Gastroesophageal sphincter (tissue), 4 donors: ENCODE measurements around the gene CSRNP3. TPM values are rescaled to one million over a fixed set of nuclear protein-coding genes. Genes with fewer than 3 reads are reported as not detected.

ENCODE experiments used
- ATAC-seq: fragments of 150-250 bp; one replicate; pipeline ENCODE4 v1.9.1; 2016; ENCODE audit warnings: mild to moderate bottlenecking, moderate library complexity
- H3K27ac ChIP-seq, 4 donors: fragments of 200-600 bp; sonication (generic) in 3 of 4; 1 replicate in 3 of 4; 2 replicates in 1 of 4; pipeline ENCODE4 v1.5.1; 2016 to 2019
- H3K27me3 ChIP-seq: fragments of 200-600 bp; sonication (generic); one replicate; pipeline ENCODE4 v1.5.1; 2019
- H3K36me3 ChIP-seq, 2 donors: fragments of 200-600 bp; sonication (generic); one replicate each; pipeline ENCODE4 v1.5.1; 2019; ENCODE audit warnings: control low read depth in 1 of 2
- H3K4me1 ChIP-seq, 3 donors: fragments of 200-600 bp; sonication (generic); 1 replicate in 2 of 3; 2 replicates in 1 of 3; pipeline ENCODE4 v1.5.1; 2016 to 2019; ENCODE audit warnings: control low read depth in 2 of 3
- H3K4me3 ChIP-seq, 2 donors: fragments of 200-600 bp; sonication (generic); one replicate each; pipeline ENCODE4 v1.5.1; 2019; ENCODE audit warnings: mild to moderate bottlenecking in 1 of 2, moderate library complexity in 1 of 2
- H3K9me3 ChIP-seq, 3 donors: fragments of 200-600 bp; sonication (generic); one replicate each; pipeline ENCODE4 v1.5.1; 2017 to 2019; ENCODE audit warnings: control low read depth in 2 of 3
- EP300 ChIP-seq: sonication (generic); formaldehyde crosslinking; IDR thresholded peaks from one replicate; pipeline ENCODE4 v1.6.1; 2017; ENCODE audit warnings: antibody characterized with exemption, mild to moderate bottlenecking
- POLR2A ChIP-seq, 2 donors: fragments of 450-650 bp; IDR thresholded peaks; one replicate each; pipeline ENCODE4 v1.6.1; 2017; ENCODE audit warnings: antibody characterized with exemption in 2 of 2, mild to moderate bottlenecking in 2 of 2, moderate library complexity in 1 of 2
- POLR2AphosphoS5 ChIP-seq: sonication (generic); formaldehyde crosslinking; IDR thresholded peaks from one replicate; pipeline ENCODE4 v1.6.1; 2017; ENCODE audit warnings: antibody characterized with exemption
- WGBS, 2 donors: methylation state at CpG; one replicate each; pipeline ENCODE4 v1.1.5; 2018; ENCODE audit warnings: low coverage in 1 of 2; 5-methylcytosine and 5-hydroxymethylcytosine counted together
- total RNA-seq, 4 donors: library from RNA; depleted of rRNA; stranded (reverse); fragments of >200 nt; gene quantifications; one replicate each; pipeline ENCODE4 v1.1.0, GENCODE V29; 2016
- TF ChIP-seq, protein P1 (sequence below), 4 experiments: fragments of 200-600 bp in 2 of 4; fragments of 450-650 bp in 2 of 4; sonication (generic) in 1 of 4; IDR thresholded peaks; one replicate each; pipeline ENCODE4 v1.5.1; 2017 to 2019; ENCODE audit warnings: antibody characterized with exemption in 4 of 4, mild to moderate bottlenecking in 2 of 4, moderate library complexity in 2 of 4

Gene CSRNP3
- 1 to 10 TPM in 3 of 4 donors, under 1 TPM in 1; 0.81 to 5.4 (median 3.1) TPM for total RNA-seq

DNA sequence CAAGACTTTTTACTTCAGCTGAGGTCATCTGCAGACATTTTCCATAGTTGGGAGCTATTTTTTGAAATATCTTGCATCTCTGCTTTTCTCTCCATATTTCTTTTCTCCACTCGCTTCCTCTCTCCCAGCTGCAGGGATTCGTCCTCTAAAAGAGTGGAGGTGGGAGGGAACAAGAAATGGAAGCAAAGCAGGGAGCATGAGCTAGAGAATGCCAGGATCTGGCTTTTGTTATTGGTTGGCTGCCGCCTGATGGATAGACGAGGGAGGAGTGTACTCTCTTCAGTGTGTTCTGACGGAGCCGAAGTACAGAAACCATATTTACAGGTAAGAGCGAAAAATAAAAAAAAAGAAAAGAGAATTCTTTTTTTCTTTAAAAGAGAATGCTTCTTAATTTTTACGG lies at the start of gene CSRNP3:
Gene CSRNP3 (plus strand): TSS at position 282 of the 400 bp plus-strand sequence. CDS start 125,368 bp downstream, outside the sequence.
- Histone ChIP-seq H3K27ac (no peak within 1 kb of the TSS), H3K36me3 (no peaks in the 10 kb centered on the region), H3K9me3 (no peaks in the 10 kb centered on the region), H3K4me1 (peaks cover 0 to 34% (median 0%) of the 10 kb centered on the region in 3 donors), H3K27me3 (no peaks in the 10 kb centered on the region), H3K4me3 (peak within 1 kb of the TSS; percentile 50 to 91)
- WGBS, 2 donors, result 1 to 3% methylated on average over 8 of the region's 8 CpGs
- peak; percentile 95 for ATAC-seq
- TF ChIP-seq EP300, result no peak
- peak; percentile 37 for TF ChIP-seq POLR2AphosphoS5
- TF ChIP-seq POLR2A (IDR thresholded peaks at IDR 0.05), result no peak
- TF ChIP-seq, protein P1, sequence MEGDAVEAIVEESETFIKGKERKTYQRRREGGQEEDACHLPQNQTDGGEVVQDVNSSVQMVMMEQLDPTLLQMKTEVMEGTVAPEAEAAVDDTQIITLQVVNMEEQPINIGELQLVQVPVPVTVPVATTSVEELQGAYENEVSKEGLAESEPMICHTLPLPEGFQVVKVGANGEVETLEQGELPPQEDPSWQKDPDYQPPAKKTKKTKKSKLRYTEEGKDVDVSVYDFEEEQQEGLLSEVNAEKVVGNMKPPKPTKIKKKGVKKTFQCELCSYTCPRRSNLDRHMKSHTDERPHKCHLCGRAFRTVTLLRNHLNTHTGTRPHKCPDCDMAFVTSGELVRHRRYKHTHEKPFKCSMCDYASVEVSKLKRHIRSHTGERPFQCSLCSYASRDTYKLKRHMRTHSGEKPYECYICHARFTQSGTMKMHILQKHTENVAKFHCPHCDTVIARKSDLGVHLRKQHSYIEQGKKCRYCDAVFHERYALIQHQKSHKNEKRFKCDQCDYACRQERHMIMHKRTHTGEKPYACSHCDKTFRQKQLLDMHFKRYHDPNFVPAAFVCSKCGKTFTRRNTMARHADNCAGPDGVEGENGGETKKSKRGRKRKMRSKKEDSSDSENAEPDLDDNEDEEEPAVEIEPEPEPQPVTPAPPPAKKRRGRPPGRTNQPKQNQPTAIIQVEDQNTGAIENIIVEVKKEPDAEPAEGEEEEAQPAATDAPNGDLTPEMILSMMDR (IDR thresholded peaks at IDR 0.05), result no peak

GRCh38 chr2:165420231-165420630 lies 49.3 kb upstream of the CSRNP3 start:
- H3K36me3 ChIP-seq, result no peaks in the 10 kb centered on the region
- no peaks in the 10 kb centered on the region for H3K27me3 ChIP-seq
- H3K4me1 ChIP-seq, result no peaks in the 10 kb centered on the region
- H3K27ac ChIP-seq, result no peak overlapping the region
- TF ChIP-seq POLR2AphosphoS5 (no peak), EP300 (no peak)
- H3K9me3 ChIP-seq, result peaks cover 0 to 18% (median 0%) of the 10 kb centered on the region in 3 donors
- H3K4me3 ChIP-seq, result no peak overlapping the region
- ATAC-seq, result no peak

- H3K4me1 ChIP-seq, result no peaks in the 10 kb centered on the region
- ATAC-seq, result no peak
- 96 to 100% methylated on average over 2 to 3 of the region's 3 CpGs for WGBS, 2 donors
- no peaks in the 10 kb centered on the region for H3K27me3 ChIP-seq
- no peak overlapping the region for H3K27ac ChIP-seq
- no peak overlapping the region for H3K4me3 ChIP-seq
- peaks cover 0 to 10% (median 0%) of the 10 kb centered on the region in 3 donors for H3K9me3 ChIP-seq
- H3K36me3 ChIP-seq, result no peaks in the 10 kb centered on the region
- no peak for TF ChIP-seq EP300
- TF ChIP-seq POLR2A (IDR thresholded peaks at IDR 0.05), result no peak
- TF ChIP-seq, protein P1 (IDR thresholded peaks at IDR 0.05), result no peak
- no peak for TF ChIP-seq POLR2AphosphoS5
Observed at GRCh38 chr2:165423081-165423480, 46.4 kb upstream of the CSRNP3 start.

DNA sequence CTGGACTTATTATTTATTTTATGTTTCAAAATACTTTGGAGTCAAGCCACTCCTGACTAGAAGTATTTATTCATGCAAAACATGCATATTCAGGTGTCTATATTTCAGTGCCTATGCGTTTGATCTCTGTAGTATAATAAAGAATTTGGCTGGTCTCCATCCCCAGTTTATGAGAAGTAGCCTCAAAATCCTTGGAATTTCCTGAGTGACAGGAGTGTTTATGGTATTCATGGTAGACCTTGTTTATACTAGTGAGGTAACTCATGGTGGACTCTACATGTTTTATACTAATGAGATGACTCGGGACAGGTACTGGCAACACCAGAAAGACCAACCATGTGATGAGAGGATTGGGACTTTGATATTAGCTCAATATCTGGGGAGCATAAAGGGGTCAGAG lies 43.9 kb upstream of the CSRNP3 start:
- Histone ChIP-seq H3K4me1 (no peaks in the 10 kb centered on the region), H3K27ac (no peak overlapping the region), H3K27me3 (no peaks in the 10 kb centered on the region), H3K4me3 (no peak overlapping the region), H3K36me3 (no peaks in the 10 kb centered on the region), H3K9me3 (peaks cover 0 to 10% (median 0%) of the 10 kb centered on the region in 3 donors)
- no peak for ATAC-seq
- TF ChIP-seq EP300 (no peak), POLR2A (IDR thresholded peaks at IDR 0.05) (no peak), POLR2AphosphoS5 (no peak)
- TF ChIP-seq, protein P1 (IDR thresholded peaks at IDR 0.05), result no peak
- WGBS, 2 donors, result 29 to 66% methylated on average over 1 to 2 of the region's 2 CpGs

DNA sequence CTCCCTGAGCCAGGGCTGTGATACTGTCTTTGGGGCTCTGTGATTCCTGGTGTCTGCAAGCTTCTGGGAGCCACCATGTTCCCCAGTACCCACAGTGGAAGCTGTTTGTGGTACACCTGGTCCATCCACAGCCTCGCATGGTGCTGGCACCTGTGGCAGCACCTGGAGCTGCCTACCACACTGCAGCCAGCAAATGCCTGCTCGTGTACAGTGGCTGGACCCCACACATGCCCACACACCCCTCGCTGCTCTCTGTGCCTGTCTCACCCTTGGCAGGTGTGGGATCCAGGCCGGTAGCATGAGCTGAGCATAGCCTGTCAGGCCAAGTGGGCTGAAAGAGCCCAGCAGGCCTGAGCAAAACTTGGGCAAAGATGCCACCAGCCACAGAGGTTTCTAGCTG lies 41.8 kb upstream of the CSRNP3 start:
- Histone ChIP-seq H3K4me3 (no peak overlapping the region), H3K9me3 (peaks cover 0 to 7% (median 0%) of the 10 kb centered on the region in 3 donors), H3K27ac (no peak overlapping the region), H3K27me3 (no peaks in the 10 kb centered on the region), H3K36me3 (no peaks in the 10 kb centered on the region), H3K4me1 (no peaks in the 10 kb centered on the region)
- no peak for ATAC-seq
- TF ChIP-seq, protein P1 (IDR thresholded peaks at IDR 0.05), result no peak
- no peak for TF ChIP-seq EP300
- no peak for TF ChIP-seq POLR2AphosphoS5
- TF ChIP-seq POLR2A (IDR thresholded peaks at IDR 0.05), result no peak
- WGBS, 2 donors, result no CpG with 5 or more reads among the region's 4 CpGs
